ENCODE results near the gene GABPB2.

DNA sequence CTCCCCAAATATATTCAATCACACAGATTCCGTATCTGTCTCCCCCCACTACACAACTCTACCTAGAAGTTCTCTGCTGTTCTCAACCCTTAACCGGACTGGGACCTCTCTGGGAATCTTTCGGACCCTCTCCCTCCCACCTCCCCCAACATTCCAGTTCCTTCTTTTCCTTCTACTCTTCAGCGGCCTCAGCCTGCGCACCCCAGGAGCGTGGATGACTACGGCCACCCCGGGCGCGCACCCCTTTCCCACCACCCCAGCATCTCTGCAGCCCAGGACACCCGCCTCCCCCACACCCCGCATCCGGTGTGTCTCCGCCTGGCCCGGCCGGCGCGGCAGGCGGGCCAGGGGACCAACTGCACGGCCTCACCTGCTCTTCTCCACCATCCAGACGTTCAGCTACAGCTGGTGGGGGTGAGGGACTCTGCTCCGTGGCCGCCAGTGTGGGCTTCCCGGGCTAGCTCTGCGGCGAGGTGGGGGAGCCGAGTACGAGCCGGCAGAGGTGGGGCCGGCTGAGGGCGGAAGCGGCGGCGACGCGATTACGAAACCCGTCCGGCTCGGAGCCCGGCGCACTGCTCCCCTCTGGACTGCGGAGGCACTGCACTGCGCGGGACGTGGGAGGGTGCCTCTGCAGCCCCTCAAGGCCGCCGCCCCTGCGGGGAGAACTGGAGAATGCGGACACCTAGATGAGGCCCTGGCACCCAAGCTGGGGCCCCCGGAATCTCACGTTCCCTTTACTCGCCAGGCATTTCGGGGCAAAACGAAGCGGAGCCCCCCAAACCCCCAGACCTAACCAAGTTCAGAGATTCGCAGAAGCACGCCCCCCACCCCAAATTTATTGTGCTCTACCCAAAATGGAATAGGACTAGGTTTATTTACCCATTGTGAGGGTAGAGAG lies 11.2 kb upstream of the GABPB2 start, which contains the start of gene CDC42SE1:
- TF ChIP-seq, protein P1, sequence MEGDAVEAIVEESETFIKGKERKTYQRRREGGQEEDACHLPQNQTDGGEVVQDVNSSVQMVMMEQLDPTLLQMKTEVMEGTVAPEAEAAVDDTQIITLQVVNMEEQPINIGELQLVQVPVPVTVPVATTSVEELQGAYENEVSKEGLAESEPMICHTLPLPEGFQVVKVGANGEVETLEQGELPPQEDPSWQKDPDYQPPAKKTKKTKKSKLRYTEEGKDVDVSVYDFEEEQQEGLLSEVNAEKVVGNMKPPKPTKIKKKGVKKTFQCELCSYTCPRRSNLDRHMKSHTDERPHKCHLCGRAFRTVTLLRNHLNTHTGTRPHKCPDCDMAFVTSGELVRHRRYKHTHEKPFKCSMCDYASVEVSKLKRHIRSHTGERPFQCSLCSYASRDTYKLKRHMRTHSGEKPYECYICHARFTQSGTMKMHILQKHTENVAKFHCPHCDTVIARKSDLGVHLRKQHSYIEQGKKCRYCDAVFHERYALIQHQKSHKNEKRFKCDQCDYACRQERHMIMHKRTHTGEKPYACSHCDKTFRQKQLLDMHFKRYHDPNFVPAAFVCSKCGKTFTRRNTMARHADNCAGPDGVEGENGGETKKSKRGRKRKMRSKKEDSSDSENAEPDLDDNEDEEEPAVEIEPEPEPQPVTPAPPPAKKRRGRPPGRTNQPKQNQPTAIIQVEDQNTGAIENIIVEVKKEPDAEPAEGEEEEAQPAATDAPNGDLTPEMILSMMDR (IDR thresholded peaks at IDR 0.05; ENCODE audit: low read length), result peak; percentile 72
- TF ChIP-seq EZH2 (IDR thresholded peaks at IDR 0.05; ENCODE audit: borderline replicate concordance, low read length), result no peak
